Left cardiac atrium (tissue), 4 donors: ENCODE data around the gene GNAL. TPM values are rescaled to one million over a fixed set of nuclear protein-coding genes. Genes with fewer than 3 reads are reported as not detected.
"Not testable (repeated sequence)": the region's sequence is repeated elsewhere in the genome, so short reads cannot be mapped to it uniquely, and the experiment has no call there.

ENCODE experiments used
- ATAC-seq, 2 donors: fragments of 200-7000 bp; cut with Tn5 transposase; one replicate each; pipeline ENCODE4 v1.9.1; 2020; ENCODE audit warnings: mild to moderate bottlenecking in 2 of 2, moderate library complexity in 2 of 2
- DNase-seq: peaks from one replicate; pipeline ENCODE4 v3.0.0-alpha.2; 2020
- intact Hi-C, 2 donors: fragments of 100-400 bp; cut with DNase I; formaldehyde crosslinking; loops; one replicate each; pipeline versions ENCODE4 v1.14.1 to v1.15.1; 2022 to 2023
- total RNA-seq, 2 donors: library from RNA; stranded (reverse); fragmentation: NEBNext Ultra II Directional; extraction: Animal tissue kit (Norgen Biotek cat#: 25700); gene quantifications; one replicate each; pipeline ENCODE4 v1.2.1, GENCODE V29; 2021
- donor health status: DM: no; HTN: yes; CAD: no.
- donor health status: DM: no; HTN: yes; CAD: no; lungs with severe emphysema.
- donor health status: DM: yes; HTN: yes; CAD: no.
- donor health status: Dilated cardiomyopathy.

GNAL gene
- total RNA-seq, 2 donors from 2014 or later: 3.0 to 5.8 TPM

DNA sequence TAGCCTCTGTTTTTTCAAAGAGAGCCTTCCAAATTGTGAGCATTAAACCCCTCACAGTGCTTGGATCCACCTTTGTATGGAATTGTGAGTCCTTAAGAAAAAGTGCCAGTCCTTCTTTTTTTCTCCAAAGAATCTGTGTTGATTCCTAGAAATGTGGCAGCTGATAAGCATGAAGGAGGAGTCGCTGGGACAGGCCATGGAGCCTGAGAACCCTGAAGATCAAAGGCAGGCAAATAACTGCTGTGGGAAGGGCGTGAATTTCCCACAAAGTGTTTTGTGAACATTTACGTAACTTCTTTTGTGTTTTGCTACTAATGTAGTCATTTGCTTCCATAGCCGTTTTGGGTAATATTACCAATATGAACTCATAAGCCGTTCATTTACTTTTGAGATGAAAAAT is 134.5 kb downstream of the GNAL start:
- DNase-seq (no peak), ATAC-seq (no peak)
- intact Hi-C loops: no loop called here

DNA sequence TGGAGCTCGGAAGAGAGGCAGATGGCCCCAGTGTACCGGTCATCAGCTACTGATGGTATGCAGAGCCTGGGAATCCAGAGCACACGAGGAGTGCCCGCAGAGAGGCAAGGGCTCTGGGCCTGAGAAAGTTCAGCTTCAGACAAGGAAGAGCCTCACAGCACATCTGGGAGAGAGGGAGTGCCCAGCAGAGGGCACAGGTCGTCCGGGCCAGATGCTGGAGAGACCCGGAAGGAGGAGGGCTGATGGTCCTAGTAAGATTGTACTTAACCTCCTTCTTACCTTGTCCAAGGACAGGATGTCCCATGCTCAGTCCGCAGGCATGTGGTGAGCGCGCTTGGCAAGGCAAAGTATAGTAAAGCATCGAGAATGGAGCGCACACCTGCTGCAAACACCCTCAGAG is 137.8 kb downstream of the GNAL start:
- intact Hi-C loops: no loop called here
- no peak for DNase-seq
- ATAC-seq: no peak

DNA sequence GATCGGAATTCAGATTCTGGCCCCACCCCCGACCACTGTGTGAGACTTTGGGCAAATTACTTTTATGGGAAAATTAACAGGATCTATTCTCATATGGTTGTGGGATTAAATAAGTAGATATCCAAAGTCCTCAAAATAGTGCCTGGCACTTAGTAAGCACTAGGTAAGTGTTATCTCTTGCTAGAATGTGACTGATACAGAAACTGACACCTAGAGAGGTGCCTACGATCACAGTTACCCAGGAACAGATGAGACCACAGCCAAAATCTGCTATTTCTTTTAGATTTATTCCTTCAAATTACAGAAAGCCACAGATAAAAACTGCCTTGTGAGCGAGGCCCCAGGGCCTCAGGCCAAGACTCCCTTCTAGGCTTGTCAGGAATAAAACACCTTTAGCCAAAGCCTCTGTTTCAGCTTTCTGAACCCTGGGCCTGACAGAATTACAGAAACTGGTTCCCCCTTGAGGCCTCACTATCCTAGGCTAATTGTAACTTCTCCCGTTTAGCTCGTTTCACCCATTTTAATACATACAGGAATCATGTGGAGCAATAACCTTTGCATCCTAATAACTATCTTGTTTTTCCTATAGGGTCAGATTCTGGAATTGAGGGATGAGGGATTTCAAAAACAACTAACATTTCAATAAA is 139.8 kb downstream of the GNAL start:
- no peak for DNase-seq
- ATAC-seq: no peak
- intact Hi-C loops: no loop called here

DNA sequence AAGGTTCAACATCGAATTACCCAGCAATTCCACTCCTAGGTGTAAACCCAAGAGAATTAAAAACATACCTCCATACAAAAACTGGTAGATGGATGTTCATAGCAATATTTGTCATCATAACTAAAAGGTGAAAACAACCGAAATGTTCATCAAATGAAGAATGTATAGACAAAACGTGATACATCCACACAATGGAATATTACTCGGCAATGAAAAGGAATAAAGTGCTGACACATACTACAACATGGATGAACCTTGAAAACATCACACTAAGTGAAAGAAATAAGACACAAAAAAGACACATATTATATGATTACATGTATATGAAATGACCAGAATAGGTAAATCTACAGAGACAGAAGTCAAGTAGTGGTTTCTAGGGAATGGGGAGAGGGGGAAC is 141.5 kb downstream of the GNAL start:
- DNase-seq (no peak), ATAC-seq (no peak)
- intact Hi-C loops: no loop called here

DNA sequence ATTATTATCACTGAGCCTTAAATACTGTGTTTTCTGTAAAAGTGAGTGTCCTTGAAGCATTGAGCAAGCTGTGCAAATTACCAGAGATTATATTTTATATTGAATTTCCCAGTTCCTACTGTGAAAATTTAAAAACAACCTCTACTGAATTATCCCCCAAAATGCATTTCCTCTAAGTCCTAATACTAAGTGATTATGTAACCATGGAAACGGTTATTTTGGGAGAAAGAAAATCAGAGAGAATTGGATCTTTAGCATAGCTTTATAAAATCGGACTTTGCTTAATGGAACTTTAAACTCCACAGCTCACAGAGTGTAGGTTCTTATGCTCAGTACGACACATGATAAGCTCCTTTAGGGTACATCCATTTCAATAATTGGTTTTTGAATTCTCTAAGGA is 142.9 kb downstream of the GNAL start:
- ATAC-seq (no peak), DNase-seq (no peak)
- intact Hi-C loops: no loop called here

DNA sequence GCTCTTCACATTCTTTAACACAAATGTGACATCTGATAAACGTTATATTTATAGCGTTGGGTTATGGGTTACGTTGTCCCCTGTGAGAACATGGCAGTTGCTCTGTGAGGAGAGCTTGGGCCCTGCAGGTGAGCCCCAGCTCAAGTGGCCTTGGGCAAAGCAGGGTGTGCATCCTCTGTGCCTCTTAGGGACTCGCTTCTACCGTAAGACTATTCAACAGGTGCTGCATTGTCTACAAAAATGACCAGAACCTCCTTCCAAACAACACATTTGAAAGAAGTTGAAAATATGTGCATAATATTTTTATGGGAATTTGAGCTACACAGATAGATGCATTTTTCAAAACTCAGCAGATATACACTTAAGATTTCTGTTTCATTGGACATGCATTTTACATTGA is 145.7 kb downstream of the GNAL start:
- ATAC-seq (no peak), DNase-seq (no peak)
- intact Hi-C loops: no loop called here

DNA sequence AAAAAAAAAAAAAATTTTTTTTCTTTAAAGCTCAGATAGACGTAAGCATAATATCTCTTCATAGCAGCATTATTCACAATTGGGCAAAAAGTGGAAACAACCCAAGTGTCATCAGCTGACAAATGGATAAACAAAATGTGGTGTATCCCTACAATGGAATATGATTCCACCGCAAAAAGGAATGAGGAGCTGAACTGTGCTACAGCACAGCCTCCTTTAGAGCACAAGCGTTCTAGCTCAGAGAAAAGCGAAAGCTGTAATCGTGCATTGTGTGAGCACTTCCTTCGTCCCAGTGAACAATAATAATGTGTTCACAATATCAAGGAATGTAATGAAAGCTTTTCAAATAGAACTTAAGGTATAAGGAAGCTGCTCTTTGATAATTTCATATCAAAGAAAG is 150.5 kb downstream of the GNAL start:
- intact Hi-C loops: no loop called here
- ATAC-seq (no peak), DNase-seq (no peak)

DNA sequence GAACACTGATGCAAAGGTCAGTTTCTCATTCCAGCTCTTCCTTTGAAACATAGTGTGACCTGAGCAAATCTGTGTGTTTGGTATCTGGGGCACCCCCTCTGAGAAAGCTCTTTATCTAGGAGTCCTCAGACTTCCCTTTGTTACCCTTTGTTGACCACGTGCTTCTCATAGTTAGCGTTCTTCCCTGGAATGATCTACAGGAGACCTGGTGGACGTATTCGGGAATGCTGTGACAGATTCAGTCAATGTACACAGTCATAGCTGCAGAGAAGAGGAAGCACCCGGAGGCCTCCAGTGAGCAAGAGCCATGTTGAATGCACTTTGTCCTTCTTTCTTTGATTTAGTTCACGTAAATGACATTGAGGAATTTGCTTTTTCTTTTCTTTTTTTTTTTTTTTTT is 151.4 kb downstream of the GNAL start:
- intact Hi-C loops: no loop called here
- ATAC-seq (no peak), DNase-seq (no peak)

DNA sequence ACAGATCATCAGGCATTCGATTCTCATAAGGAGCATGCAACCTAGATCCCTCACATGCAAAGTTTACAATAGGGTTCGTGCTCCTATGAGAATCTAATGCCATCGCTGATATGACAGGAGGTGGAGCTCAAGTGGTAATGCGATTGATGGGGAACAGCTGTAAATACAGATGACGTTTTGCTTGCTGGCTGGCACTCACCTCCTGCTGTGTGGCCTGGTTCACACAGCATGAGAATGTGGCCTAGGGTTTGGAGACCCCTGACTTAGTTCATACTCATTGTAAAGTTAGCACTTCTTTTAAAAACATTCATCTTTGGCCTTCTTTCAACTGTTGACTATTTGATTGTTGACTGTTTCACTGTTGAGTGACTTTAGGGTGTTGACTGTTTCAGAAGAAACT is 153.5 kb downstream of the GNAL start:
- intact Hi-C loops: no loop called here
- no peak for DNase-seq
- ATAC-seq: no peak

DNA sequence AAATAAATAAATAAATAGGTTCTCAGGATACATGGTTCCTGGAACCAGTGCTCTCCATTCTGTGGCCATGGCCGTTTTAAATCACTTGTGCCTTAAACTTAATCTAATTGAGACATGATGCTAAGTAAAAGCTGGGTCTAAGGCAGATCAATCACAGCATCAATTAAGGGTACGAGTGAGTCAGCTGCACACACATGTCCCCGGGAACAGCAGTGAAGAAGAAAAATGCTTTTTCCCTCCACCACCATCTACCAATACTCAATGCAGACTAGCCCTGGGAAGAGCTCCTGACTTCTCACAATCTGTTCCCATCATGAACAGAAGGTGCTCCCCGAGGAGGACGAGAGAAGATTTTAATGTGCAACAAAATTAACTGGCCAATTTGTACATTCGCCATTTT is 155.4 kb downstream of the GNAL start:
- intact Hi-C loops: no loop called here
- DNase-seq (no peak), ATAC-seq (no peak)

DNA sequence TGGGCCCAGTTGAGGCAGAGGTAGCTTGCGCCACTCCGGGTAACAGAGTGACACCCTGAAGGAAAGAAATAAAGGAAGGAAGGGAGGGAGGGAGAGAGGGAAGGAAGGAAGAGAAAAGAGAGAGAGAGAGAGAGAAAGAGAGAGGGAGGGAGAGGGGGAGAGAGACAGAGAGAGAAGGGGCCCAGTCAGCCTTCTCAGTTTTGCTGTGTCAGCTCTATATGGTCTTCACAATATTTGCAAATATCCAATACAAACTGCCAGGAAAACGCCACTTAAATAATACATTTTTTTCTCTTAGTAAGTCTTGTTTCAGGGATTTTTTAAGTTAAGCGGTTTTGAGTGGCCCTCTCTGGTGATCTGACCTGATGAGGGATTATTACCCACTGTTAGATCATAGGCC is 156.6 kb downstream of the GNAL start:
- intact Hi-C loops: no loop called here
- no peak for ATAC-seq
- no peak for DNase-seq

DNA sequence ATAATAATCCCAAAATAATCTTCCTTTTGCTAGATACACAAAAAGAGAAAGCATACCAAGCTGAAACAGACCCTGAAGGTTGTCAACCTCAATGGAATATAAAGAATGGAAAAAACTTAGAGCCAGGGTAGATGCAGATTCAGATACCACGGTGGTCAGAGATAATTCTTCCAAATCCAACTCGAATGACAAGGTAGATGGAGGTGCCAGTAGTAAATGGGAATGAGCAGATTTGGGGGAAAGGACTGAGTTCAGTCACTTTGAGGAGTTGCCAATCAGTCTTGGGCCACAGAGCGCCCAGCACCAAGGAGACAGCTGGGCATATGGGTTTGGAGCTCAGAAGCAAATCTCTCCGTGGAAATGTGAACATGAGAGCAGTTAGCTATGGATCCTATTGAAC is 158.7 kb downstream of the GNAL start:
- no peak for DNase-seq
- no peak for ATAC-seq
- intact Hi-C loops: no loop called here

DNA sequence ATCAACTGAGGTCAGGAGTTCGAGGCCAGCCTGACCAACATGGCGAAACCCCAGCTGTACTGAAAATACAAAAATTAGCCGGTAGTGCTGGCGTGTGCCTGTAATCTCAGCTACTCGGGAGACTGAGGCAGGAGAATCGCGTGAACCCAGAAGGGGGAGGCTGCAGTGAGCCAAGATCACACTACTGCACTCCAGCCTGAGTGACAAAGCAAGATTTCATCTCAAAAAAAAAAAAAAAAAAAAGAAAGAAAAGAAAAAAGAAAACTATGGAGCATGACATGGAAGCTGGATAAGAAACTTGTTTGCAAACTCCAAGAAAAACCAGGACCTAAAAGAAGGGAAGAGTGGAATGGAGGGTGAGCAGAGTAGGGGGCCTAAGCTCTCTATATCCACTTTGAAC is 160.2 kb downstream of the GNAL start:
- DNase-seq: no peak
- intact Hi-C loops: no loop called here
- no peak for ATAC-seq

DNA sequence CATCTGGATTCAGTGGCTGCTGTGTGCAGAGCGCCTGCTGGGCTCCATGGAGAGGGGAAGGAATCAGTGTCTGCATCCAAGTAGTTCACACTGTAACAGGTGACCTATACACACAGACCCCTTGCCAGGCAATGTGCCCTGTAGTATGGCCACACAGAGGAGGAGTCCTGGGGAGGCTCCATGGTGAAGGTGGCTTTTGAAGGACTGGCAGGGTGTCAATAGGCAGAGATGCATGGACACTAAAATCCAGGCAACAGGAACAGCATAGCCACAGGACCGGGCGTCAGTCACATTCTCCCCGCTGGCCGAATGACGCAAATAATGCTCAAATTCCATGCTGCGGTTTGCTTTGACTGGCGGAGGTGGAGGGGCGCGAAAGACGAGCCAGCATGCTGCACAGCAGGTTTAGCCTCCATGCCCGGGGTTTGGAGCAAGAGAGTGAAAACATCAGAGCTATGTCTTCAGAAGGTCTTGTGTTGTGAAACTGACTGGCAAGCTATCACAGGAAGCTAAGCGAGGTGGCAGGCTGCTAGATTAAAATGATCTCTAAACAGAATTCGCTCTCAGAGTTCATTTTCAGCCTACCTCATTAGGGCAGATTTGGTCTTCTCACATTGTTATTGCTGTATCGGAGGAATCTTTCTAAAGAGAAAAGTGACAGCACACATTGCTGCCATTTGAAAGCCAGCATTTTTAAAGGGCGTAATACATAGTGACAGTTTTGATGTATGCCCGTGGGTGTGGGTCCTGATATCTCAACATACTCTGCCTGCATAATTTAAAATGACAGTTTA is 161.0 kb downstream of the GNAL start:
- intact Hi-C loops: loop anchor here in 1 of 2 donors (5.0 kb wide), 1 partner anchor 57 kb away; the partner anchor contains the start of gene MPPE1
- peak; percentile 58 to 70 for ATAC-seq
- DNase-seq: peak; percentile 80

DNA sequence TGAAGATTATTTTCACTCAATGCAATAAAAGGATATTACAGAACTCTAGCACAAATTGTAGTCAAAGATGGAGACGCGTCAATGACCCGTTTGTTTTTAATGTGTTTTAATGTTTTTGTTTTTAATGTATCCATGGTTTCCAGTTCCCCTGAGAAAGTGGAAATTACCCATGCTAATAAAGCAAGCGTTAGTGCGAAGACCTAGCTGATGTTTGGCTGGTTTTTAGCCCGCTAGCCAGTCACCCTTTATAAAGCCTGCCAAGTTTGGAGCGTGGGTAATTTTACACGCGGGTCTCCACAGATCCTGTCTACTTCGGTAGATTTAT is 161.7 kb downstream of the GNAL start:
- intact Hi-C loops: loop anchor here in 1 of 2 donors (5.0 kb wide), 1 partner anchor 57 kb away; the partner anchor contains the start of gene MPPE1
- ATAC-seq (peak; percentile 55 to 74), DNase-seq (no peak)

DNA sequence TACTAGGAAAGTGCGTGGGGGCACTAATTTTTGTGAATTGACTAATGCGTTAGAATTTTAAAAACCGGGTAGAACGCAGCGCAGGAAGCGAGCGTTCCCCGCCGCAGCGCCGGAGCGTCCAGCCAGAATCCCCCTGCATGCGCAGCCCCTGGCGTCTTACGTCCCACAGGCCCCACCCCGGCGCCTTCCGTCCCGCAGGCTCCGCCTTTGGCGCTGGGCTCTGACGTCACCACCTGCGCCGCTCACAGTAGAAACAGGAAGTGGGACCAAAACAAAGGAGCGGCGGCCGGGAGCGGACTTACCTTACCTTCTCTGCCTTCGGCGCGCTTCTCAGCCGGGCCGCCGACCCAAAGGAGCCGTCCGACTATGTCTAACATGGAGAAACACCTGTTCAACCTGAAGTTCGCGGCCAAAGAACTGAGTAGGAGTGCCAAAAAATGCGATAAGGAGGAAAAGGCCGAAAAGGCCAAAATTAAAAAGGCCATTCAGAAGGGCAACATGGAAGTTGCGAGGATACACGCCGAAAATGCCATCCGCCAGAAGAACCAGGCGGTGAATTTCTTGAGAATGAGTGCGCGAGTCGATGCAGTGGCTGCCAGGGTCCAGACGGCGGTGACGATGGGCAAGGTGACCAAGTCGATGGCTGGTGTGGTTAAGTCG is 162.2 kb downstream of the GNAL start, which contains the start of gene CHMP1B:
CHMP1B (plus strand) TSS at position 268 of the 660 bp plus-strand sequence; CDS start at position 367, 99 bp downstream.
- intact Hi-C loops: loop anchor here in 1 of 2 donors (5.0 kb wide), 1 partner anchor 56 kb away; the partner anchor contains the start of gene MPPE1
- DNase-seq (peak; percentile 99), ATAC-seq (peak; percentile 99)

DNA sequence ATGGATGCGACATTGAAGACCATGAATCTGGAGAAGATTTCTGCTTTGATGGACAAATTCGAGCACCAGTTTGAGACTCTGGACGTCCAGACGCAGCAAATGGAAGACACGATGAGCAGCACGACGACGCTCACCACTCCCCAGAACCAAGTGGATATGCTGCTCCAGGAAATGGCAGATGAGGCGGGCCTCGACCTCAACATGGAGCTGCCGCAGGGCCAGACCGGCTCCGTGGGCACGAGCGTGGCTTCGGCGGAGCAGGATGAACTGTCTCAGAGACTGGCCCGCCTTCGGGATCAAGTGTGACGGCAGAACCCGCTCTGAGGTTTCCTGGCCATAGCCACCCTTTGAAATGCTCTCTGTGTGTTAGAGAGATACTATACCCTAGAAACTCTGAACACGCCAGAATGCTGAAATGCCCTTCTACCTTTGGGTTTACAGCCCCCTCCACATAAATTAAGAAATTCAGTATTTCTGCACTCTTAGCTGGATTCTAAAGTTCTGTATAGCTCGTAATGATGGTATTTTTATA is 162.8 kb downstream of the GNAL start:
- peak; percentile 45 for DNase-seq
- peak; percentile 13 to 24 for ATAC-seq
- intact Hi-C loops: loop anchor here in 1 of 2 donors (5.0 kb wide), 1 partner anchor 55 kb away; the partner anchor contains the start of gene MPPE1

DNA sequence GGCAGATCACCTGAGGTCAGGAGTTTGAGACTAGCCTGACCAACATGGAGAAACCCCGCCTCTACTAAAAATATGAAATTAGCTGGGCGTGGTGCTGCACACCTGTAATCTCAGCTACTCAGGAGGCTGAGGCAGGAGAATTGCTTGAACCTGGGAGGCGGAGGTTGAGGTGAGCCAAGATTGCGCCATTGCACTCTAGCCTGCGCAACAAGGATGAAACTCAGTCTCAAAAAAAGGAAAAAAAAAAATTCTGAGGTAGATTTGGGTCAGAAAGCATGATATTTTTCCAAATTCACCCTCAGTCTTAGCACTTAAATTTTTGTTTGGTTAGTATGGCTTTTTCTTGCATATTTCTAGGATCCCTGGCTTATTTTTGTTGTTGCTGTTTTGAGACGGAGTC is 165.5 kb downstream of the GNAL start:
- intact Hi-C loops: loop anchor here in 1 of 2 donors (5.0 kb wide), 1 partner anchor 53 kb away; the partner anchor contains the start of gene MPPE1
- not testable (repeated sequence) for ATAC-seq

DNA sequence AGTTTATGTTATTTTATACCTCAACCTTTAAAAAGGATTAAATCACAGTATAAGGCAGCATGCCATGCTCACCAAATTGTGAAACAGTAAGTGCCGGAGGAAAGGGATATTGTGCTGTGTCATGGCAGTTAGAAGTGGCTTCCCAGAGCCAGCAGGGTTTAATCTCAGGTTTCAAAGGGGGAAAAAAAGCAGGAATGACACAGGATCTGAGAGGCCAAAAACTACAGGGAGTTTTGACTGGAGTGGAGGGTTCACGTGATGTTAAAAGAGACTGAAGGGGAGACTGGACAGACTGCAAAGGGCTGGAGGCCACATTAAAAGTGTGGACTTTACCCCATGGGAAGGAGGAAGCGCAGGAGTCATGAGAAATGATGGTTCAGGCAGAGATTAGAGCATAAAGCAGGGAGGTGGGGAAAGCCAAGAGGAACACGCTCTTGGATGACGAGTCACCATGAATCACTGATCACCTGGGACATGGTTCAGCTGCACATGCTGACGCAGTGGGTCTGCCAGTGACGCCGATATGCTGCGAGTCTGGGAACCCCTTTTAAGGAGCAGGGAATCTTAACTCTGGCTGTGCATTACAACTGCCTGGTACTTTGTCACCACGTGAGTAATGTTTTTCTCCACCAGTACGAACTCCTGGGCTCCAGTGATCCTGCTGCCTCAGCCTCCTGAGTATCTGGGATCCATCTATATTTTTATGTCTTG is 168.3 kb downstream of the GNAL start:
- intact Hi-C loops: no loop called here
- peak; percentile 81 to 85 for ATAC-seq
- DNase-seq: peak; percentile 79

More for the DNA sequence above, 165.5 kb downstream of the GNAL start:
- not testable (repeated sequence) for DNase-seq
